ENCODE results near the gene RAB3IP.

Gene RAB3IP

GRCh38 chr12:69738351-69739286 is at the start of gene RAB3IP:
RAB3IP (plus strand) TSS chr12:69738860; CDS start chr12:69755409, 16,549 bp downstream.
- DNase-seq (ENCODE audit: low read depth in 2 of 2): peak; percentile 82 to 93

GRCh38 chr12:69689638-69690037 is 49.0 kb upstream of the RAB3IP start:
- DNase-seq (ENCODE audit: low read depth in 2 of 2): no peak

GRCh38 chr12:69694123-69694522 is 44.5 kb upstream of the RAB3IP start:
- no peak for DNase-seq (ENCODE audit: low read depth in 2 of 2)

- DNase-seq (ENCODE audit: low read depth in 2 of 2): no peak
These were observed 40.6 kb upstream of the RAB3IP start for GRCh38 chr12:69698054-69698453.

DNA sequence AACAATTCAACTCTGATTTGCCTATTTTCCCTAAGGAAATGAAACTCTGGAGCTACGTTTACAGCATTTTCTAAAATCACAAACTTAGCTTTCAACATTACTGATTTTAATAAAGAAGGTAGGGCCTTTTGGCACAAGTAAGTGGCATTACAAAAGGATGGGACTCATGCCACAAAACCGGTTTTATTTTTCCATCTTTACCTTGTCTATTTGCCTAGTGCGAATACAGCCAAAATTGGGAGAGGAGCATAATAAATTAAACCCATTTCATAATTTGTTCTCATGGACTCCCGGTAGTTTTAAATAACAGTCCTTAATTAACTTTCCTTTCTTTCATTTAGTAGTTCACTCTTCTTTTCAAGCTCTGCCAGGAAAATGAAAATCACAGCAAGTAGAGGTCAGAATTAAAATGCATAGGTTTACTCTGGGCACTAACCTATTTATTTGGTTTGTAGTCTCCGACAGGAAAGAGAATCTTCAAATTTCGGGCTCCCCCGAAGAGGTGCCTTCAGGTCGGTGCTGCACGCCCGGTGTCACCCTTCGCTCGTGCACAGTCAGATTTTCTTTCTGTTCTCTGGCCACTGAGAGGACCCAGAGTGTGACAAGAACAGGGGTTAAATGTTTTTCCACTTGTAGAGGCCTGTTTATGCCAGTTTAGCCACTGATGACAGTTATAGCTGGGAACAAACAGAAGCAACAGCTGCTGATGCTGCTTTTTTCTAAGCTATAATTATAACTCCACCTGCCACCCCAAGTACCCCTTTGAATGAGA is 39.7 kb upstream of the RAB3IP start, which contains the start of gene BEST3:
TSS of gene BEST3 (minus strand) at position 535 of the 772 bp plus-strand sequence. CDS start 1,505 bp downstream, outside the sequence.
- DNase-seq (ENCODE audit: low read depth in 2 of 2): no peak

DNA sequence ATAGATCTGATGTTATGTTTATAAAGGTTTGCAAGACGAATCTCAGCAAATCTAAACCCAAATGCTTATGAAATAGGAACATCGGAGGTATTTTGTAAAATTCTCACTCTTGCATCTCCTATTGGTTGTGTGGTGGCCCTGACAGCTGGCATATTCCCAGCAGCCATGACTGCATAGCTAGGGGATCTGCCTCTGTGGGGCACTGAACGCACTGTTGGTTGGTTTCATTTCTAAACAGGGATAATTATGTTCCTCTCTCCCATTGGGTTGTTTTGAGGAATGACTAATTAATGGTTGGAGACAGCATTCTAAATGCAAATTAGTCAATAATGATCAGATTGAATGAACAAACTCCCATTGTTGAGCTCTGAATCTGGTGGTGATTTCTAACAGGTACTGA is 36.8 kb upstream of the RAB3IP start:
- no peak for DNase-seq (ENCODE audit: low read depth in 2 of 2)

DNA sequence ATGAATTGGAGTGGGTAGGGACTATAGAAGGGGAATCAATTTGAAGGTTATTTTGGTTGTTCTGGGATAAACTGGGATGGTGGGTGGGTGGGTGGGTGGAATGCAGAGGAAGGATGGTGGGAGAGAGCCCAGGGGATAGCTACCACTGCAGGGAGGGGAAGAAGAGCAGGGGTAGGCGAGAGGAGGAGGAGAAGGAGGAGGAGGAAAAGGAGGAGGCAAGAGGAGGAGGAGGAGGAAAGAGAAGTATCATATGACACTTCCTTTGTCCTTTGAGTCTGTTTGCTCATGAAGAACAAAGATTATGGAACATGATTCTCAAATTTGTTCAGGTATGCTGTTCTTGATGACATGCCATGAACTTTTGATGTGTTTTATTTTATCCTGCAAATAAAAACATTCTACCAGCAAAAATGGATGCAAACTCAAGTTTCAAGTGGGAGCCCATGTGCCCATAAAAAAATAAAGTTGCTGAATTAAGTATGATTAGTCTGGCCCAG is 35.5 kb upstream of the RAB3IP start:
- DNase-seq (ENCODE audit: low read depth in 2 of 2): no peak

- DNase-seq (ENCODE audit: low read depth in 2 of 2): no peak
These were observed 34.3 kb upstream of the RAB3IP start for GRCh38 chr12:69704357-69704756.

GRCh38 chr12:69708649-69709048 is 30.0 kb upstream of the RAB3IP start:
- no peak for DNase-seq (ENCODE audit: low read depth in 2 of 2)

GRCh38 chr12:69712826-69713225 is 25.8 kb upstream of the RAB3IP start:
- DNase-seq (ENCODE audit: low read depth in 2 of 2): no peak

GRCh38 chr12:69714542-69714941 is 24.1 kb upstream of the RAB3IP start:
- DNase-seq (ENCODE audit: low read depth in 2 of 2): no peak

DNA sequence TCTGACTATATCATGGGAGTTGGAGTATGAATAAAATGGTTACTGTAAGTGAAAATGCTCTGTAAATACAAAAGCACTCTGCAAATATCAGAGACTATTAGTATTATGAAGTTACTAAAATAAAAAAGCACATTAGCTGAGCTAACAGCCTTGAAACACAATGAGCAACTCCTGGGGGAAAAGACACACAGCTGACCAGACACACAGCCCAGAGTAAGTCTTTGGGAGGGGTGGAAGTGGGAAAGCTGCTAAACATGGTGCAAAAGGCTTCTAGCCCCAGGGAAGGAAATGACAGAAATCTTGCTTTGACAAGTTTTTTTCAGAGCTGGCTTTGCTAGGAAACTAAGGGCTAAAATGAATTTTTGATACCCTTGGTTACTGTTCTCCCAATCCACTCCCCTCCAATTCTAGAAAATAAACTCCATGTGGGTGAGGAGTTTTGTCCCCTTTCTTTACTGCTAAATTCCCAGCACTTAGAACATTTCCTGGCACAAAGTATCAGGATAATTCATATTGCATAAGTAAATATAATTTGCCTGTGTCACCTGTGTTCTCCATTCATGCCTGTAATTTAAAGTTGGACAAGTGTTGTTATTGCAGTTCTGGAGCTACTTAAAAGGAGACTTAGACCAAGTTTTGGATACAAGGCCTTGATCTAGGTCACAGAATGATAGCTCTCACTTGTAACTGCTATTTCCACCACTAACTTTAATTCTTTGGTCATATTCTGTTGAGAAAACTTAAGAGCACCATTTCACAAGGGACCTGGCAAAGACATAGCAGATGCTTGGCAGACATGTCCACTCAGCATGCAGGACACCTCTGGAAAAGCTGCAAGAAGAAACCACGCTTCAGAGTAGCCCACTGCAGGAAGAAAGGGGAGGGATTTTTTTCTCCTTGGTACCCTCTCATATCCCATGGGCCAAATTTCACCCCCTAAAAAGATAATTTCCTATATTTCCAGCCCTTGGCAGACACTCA is 19.0 kb upstream of the RAB3IP start:
- DNase-seq (ENCODE audit: low read depth in 2 of 2): no peak

- no peak for DNase-seq (ENCODE audit: low read depth in 2 of 2)
These were observed 17.9 kb upstream of the RAB3IP start for GRCh38 chr12:69720750-69721149.

DNA sequence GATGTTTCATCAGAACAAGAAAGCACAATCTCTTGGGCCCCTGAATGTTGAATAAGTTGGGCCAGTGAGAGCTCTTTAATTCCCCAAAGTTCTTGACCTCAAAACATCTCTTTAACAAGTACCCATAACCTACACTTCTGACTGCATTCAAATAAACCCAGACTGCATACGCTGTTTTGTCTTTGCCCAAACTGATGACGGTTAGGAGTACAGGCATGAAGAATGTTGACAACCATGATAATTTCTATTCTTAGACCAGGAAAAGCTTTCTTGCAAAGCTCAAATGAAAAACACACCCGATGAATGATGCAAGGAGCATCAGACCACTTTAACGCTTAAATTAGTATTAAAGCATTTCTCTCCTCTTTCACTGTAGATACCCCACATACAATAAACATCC is 11.7 kb upstream of the RAB3IP start:
- DNase-seq (ENCODE audit: low read depth in 2 of 2): no peak

DNA sequence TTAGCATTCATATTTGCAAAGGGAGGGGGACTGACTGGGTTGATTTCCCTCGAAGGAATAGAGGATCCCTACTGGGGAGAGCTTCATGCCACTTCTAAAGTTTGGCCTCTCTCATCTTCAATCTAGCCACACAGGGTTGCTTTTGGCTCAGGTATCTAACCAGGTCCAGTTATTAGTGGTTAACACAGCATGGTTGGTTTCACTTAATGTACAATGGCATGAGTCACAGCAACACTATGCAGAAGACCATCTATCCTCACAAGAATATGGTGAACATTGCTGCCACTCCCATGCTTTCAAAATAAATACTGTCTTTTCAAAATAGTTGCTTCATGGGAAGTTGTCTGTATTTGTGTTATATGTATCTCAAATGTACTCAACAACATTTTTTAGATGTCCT is 6.6 kb upstream of the RAB3IP start:
- no peak for DNase-seq (ENCODE audit: low read depth in 2 of 2)

GRCh38 chr12:69733638-69734037 is 5.0 kb upstream of the RAB3IP start:
- DNase-seq (ENCODE audit: low read depth in 2 of 2): no peak

GRCh38 chr12:69739287-69740191 is 879 bp downstream of the RAB3IP start:
- DNase-seq (ENCODE audit: low read depth in 2 of 2): peak in 1 of 2 donors; percentile 31

GRCh38 chr12:69744109-69744508 is 5.4 kb downstream of the RAB3IP start:
- DNase-seq (ENCODE audit: low read depth in 2 of 2): no peak

DNA sequence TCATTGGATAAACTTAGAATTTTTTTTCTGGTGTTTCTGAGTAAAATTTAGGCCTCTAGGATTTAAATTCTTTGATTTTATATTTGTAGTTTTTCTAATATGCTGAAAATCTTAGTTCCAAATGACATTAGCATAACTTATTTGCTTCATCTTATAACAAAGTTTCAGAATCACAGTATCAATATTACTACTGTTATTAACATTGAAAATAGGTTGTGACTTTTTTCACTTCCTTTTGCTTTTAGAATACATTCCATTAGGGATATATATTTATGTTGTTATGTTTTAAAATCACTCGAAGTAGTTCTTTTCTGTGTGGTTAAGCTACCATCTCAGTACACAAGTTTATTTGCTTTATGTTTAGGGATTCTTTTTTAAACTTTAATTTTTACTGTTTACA is 12.8 kb downstream of the RAB3IP start:
- no peak for DNase-seq (ENCODE audit: low read depth in 2 of 2)

DNA sequence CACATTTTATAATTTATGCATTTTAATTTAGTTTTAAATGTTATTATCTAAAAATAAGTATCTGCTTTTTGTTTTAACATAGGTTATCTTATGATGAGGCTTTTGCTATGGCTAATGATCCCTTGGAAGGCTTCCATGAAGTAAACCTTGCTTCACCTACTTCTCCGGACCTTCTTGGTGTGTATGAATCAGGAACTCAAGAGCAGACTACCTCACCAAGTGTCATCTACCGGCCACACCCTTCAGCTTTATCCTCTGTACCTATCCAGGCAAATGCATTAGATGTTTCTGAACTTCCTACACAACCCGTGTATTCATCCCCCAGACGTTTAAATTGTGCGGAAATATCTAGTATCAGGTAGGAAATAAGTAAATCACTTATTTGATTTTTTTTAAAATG is 16.6 kb downstream of the RAB3IP start:
- DNase-seq (ENCODE audit: low read depth in 2 of 2): no peak
